H1 (cell line): Measurements from ENCODE around the gene PDK1. TPM values are rescaled to one million over a fixed set of nuclear protein-coding genes. Genes with fewer than 3 reads are reported as not detected.

ENCODE experiments used
- CTCF ChIA-PET: fragments of 300-600 bp; sonication (Branson Sonifier 250); formaldehyde crosslinking; loops from one replicate; lab custom pipeline; 2021; ENCODE audit not compliant: partially characterized antibody; lab: Charles Lee
- POLR2A ChIA-PET: fragments of 300-600 bp; sonication (Branson Sonifier 250); formaldehyde crosslinking; loops from one replicate; lab custom pipeline; 2021; ENCODE audit warnings: inconsistent platforms; ENCODE audit not compliant: partially characterized antibody; lab: Charles Lee
- DNase-seq, 2 experiments: peaks; one replicate each; pipeline versions ENCODE4 v3.0.0 to v3.0.0-alpha.2; 2010 to 2022; ENCODE audit warnings: low spot score in 2 of 2, low read depth in 1 of 2, mixed read lengths in 1 of 2
- FAIRE-seq: peaks from 2 replicates; lab custom pipeline; 2011; peaks lifted over from hg19 to GRCh38; lab: Jason Lieb, UNC
- H2AFZ ChIP-seq: 2 replicates; pipeline ENCODE4 v1.8.1; 2012; ENCODE audit warnings: low read length, inconsistent platforms
- H2AK5ac ChIP-seq: 2 replicates; pipeline ENCODE4 v1.6.1; 2013; ENCODE audit warnings: low read depth, low read length
- H2BK120ac ChIP-seq: replicated peaks from 2 replicates; pipeline ENCODE3; 2013; ENCODE audit warnings: low read depth, low read length, inconsistent platforms
- H2BK12ac ChIP-seq: 2 replicates; pipeline ENCODE4 v1.6.1; 2013; ENCODE audit warnings: low read depth, low read length
- H2BK15ac ChIP-seq: 2 replicates; pipeline ENCODE4 v1.6.1; 2013; ENCODE audit warnings: low read length
- H2BK20ac ChIP-seq: 2 replicates; pipeline ENCODE4 v1.6.1; 2013; ENCODE audit warnings: low read length
- H2BK5ac ChIP-seq: 2 replicates; pipeline ENCODE4 v1.6.1; 2013; ENCODE audit warnings: low read depth, low read length
- H3K14ac ChIP-seq: 2 replicates; pipeline ENCODE4 v1.6.1; 2013; ENCODE audit warnings: inconsistent platforms; ENCODE audit not compliant: insufficient read length
- H3K18ac ChIP-seq: 2 replicates; pipeline ENCODE4 v1.6.1; 2013; ENCODE audit warnings: low read length; ENCODE audit errors: extremely low read depth
- H3K23ac ChIP-seq: 2 replicates; pipeline ENCODE4 v1.6.1; 2013; ENCODE audit warnings: inconsistent platforms; ENCODE audit not compliant: insufficient read length
- H3K23me2 ChIP-seq: 2 replicates; pipeline ENCODE4 v1.6.1; 2013; ENCODE audit warnings: low read depth, low read length
- H3K27ac ChIP-seq: 2 replicates; pipeline ENCODE4 v1.6.1; 2011; ENCODE audit warnings: low read depth, low read length, inconsistent platforms
- H3K27me3 ChIP-seq, 4 experiments: replicated peaks in 1 of 4; 1 replicate in 1 of 4; 2 replicates in 3 of 4; pipeline versions ENCODE4 v1.6.1 to v1.8.1; 2011 to 2013; ENCODE audit warnings: low read length in 3 of 4, mild to moderate bottlenecking in 3 of 4, inconsistent platforms in 2 of 4, mixed read lengths in 2 of 4, moderate library complexity in 1 of 4; ENCODE audit not compliant: control insufficient read depth in 3 of 4, insufficient read depth in 3 of 4; ENCODE audit errors: extremely low read depth in 1 of 4
- H3K36me3 ChIP-seq, 4 experiments: 2 replicates each; pipeline versions ENCODE4 v1.6.1 to v1.8.1; 2011 to 2013; ENCODE audit warnings: mild to moderate bottlenecking in 4 of 4, low read length in 3 of 4, moderate library complexity in 2 of 4, control low read depth in 1 of 4, inconsistent platforms in 1 of 4; ENCODE audit not compliant: insufficient read depth in 4 of 4, control insufficient read depth in 2 of 4
- H3K4ac ChIP-seq: replicated peaks from 2 replicates; pipeline ENCODE3; 2013; ENCODE audit warnings: low read length, low read depth, mixed read lengths, inconsistent platforms; ENCODE audit not compliant: insufficient read length
- H3K4me1 ChIP-seq, 4 experiments: replicated peaks in 1 of 4; 1 replicate in 1 of 4; 2 replicates in 3 of 4; pipeline versions ENCODE4 v1.6.1 to v1.8.1; 2011 to 2013; ENCODE audit warnings: low read length in 3 of 4, inconsistent platforms in 2 of 4, mixed read lengths in 1 of 4; ENCODE audit not compliant: insufficient read depth in 4 of 4, control insufficient read depth in 3 of 4
- H3K4me2 ChIP-seq, 2 experiments: 2 replicates each; pipeline versions ENCODE4 v1.6.1 to v1.8.1; 2011 to 2013; ENCODE audit warnings: low read depth in 2 of 2, low read length in 2 of 2, control low read depth in 1 of 2, inconsistent platforms in 1 of 2, mild to moderate bottlenecking in 1 of 2; ENCODE audit not compliant: insufficient read depth in 1 of 2
- H3K4me3 ChIP-seq, 4 experiments: fragments of 200-600, 300-600 bp in 1 of 4; sonication (generic), shearing (Covaris generic), sonication (Bioruptor Twin) in 1 of 4; 2 replicates each; pipeline versions ENCODE4 v1.5.1 to v1.8.1; 2011 to 2016; ENCODE audit warnings: low read length in 4 of 4, low read depth in 3 of 4, control low read depth in 2 of 4, inconsistent platforms in 2 of 4, mild to moderate bottlenecking in 2 of 4, mixed read lengths in 1 of 4, moderate library complexity in 1 of 4; ENCODE audit not compliant: insufficient read depth in 2 of 4; ENCODE audit errors: extremely low read depth in 1 of 4
- H3K56ac ChIP-seq: replicated peaks from 2 replicates; pipeline ENCODE3; 2013; ENCODE audit warnings: low read depth, mild to moderate bottlenecking, mixed read lengths, low read length, inconsistent platforms; ENCODE audit not compliant: insufficient read length
- H3K79me1 ChIP-seq: 2 replicates; pipeline ENCODE4 v1.6.1; 2013; ENCODE audit warnings: low read depth, low read length, control low read depth
- H3K79me2 ChIP-seq, 2 experiments: 2 replicates each; pipeline versions ENCODE4 v1.6.1 to v1.8.1; 2012 to 2013; ENCODE audit warnings: low read length in 2 of 2, mild to moderate bottlenecking in 2 of 2, inconsistent platforms in 1 of 2; ENCODE audit not compliant: insufficient read depth in 2 of 2, control insufficient read depth in 1 of 2
- H3K9ac ChIP-seq, 4 experiments: replicated peaks in 1 of 4; 1 replicate in 1 of 4; 2 replicates in 3 of 4; pipeline versions ENCODE4 v1.6.1 to v1.8.1; 2011 to 2013; ENCODE audit warnings: low read depth in 3 of 4, low read length in 3 of 4, control low read depth in 2 of 4, mild to moderate bottlenecking in 2 of 4, moderate library complexity in 2 of 4, inconsistent platforms in 1 of 4; ENCODE audit errors: extremely low read depth in 1 of 4
- H3K9me3 ChIP-seq, 2 experiments: 2 replicates each; pipeline versions ENCODE4 v1.6.1 to v1.8.1; 2012 to 2013; ENCODE audit warnings: mild to moderate bottlenecking in 2 of 2, moderate library complexity in 2 of 2, control low read depth in 1 of 2, inconsistent platforms in 1 of 2, low read depth in 1 of 2, low read length in 1 of 2, mixed read lengths in 1 of 2; ENCODE audit not compliant: insufficient read depth in 2 of 2
- H4K20me1 ChIP-seq, 2 experiments: replicated peaks in 1 of 2; 2 replicates each; pipeline versions ENCODE3 to v1.8.1; 2011 to 2013; ENCODE audit warnings: inconsistent platforms in 2 of 2, low read length in 2 of 2, mild to moderate bottlenecking in 1 of 2; ENCODE audit not compliant: insufficient read depth in 2 of 2, control insufficient read depth in 1 of 2
- H4K5ac ChIP-seq: 2 replicates; pipeline ENCODE4 v1.6.1; 2013; ENCODE audit warnings: low read length, low read depth, mixed read lengths, inconsistent platforms; ENCODE audit not compliant: insufficient read length
- H4K8ac ChIP-seq: 2 replicates; pipeline ENCODE4 v1.8.0; 2013; ENCODE audit warnings: mild to moderate bottlenecking, moderate library complexity, low read length, inconsistent platforms; ENCODE audit not compliant: insufficient read depth; ENCODE audit errors: extremely low read depth
- H4K91ac ChIP-seq: replicated peaks from 2 replicates; pipeline ENCODE3; 2013; ENCODE audit warnings: low read length, mixed read lengths, inconsistent platforms; ENCODE audit not compliant: insufficient read length
- CBX5 ChIP-seq: fragments of 300-800, 300-1000 bp; sonication (generic); IDR thresholded peaks from 2 replicates; pipeline ENCODE4 v1.7.1; 2016; ENCODE audit warnings: antibody characterized with exemption, low read length, low read depth
- CREB1 ChIP-seq: IDR thresholded peaks from 2 replicates; pipeline ENCODE4 v1.6.1; 2012; ENCODE audit warnings: inconsistent platforms
- EGR1 ChIP-seq: IDR thresholded peaks from 2 replicates; pipeline ENCODE4 v1.6.1; 2011; ENCODE audit warnings: low read depth, low read length, borderline replicate concordance
- EP300 ChIP-seq, 2 experiments: IDR thresholded peaks; 1 replicate in 1 of 2; 2 replicates in 1 of 2; pipeline ENCODE4 v1.6.1; 2011 to 2012; ENCODE audit warnings: low read depth in 2 of 2, low read length in 2 of 2, mild to moderate bottlenecking in 2 of 2, borderline replicate concordance in 1 of 2, inconsistent platforms in 1 of 2, moderate library complexity in 1 of 2
- FOSL1 ChIP-seq: IDR thresholded peaks from 2 replicates; pipeline ENCODE4 v1.6.1; 2011; ENCODE audit warnings: mild to moderate bottlenecking, low read depth, low read length, moderate library complexity; ENCODE audit not compliant: insufficient read depth
- GTF2F1 ChIP-seq: IDR thresholded peaks from 2 replicates; pipeline ENCODE4 v1.6.1; 2012; ENCODE audit warnings: low read depth, low read length, improper control_type of control experiment, borderline replicate concordance
- NRF1 ChIP-seq: IDR thresholded peaks from 2 replicates; pipeline ENCODE4 v1.6.1; 2011; ENCODE audit warnings: mild to moderate bottlenecking, low read depth, low read length, improper control_type of control experiment
- POU5F1 ChIP-seq: IDR thresholded peaks from 2 replicates; pipeline ENCODE4 v1.6.1; 2011; ENCODE audit warnings: low read depth, mild to moderate bottlenecking, low read length, moderate library complexity
- RBBP5 ChIP-seq: IDR thresholded peaks from 2 replicates; pipeline ENCODE4 v1.7.1; 2012; ENCODE audit warnings: low read depth, mild to moderate bottlenecking, inconsistent platforms, low read length, moderate library complexity, borderline replicate concordance
- SIX5 ChIP-seq: IDR thresholded peaks from 2 replicates; pipeline ENCODE4 v1.6.1; 2011; ENCODE audit warnings: mild to moderate bottlenecking, low read depth, low read length
- ZNF274 ChIP-seq: IDR thresholded peaks from 2 replicates; pipeline ENCODE4 v1.7.0; 2012; ENCODE audit warnings: low read length, borderline replicate concordance; ENCODE audit errors: extremely low read depth
- WGBS, 2 experiments: shearing (Covaris generic) in 1 of 2; methylation state at CpG; one replicate each; pipeline versions ENCODE4 v1.1.6 to v1.1.7; 2013 to 2015; ENCODE audit warnings: low lambda C conversion rate in 2 of 2, mixed read lengths in 2 of 2, inconsistent platforms in 1 of 2, low coverage in 1 of 2, missing lambda C conversion rate in 1 of 2; ENCODE audit not compliant: insufficient replicate concordance in 2 of 2, insufficient coverage in 1 of 2, insufficient read length in 1 of 2; ENCODE audit errors: extremely low coverage in 1 of 2, missing lambda C conversion rate in 1 of 2; 5-methylcytosine and 5-hydroxymethylcytosine counted together
- polyA plus RNA-seq, 7 experiments: library from polyadenylated mRNA; depleted of rRNA in 3 of 7; stranded (reverse) in 5 of 7; unstranded in 2 of 7; fragments of >200 nt in 5 of 7; fragments of 200-250 nt in 2 of 7; gene quantifications; 1 replicate in 5 of 7; 2 replicates in 1 of 7; 4 replicates in 1 of 7; pipeline versions ENCODE4 v1.2.1 to v1.2.3, GENCODE V29; 2011 to 2013; ENCODE audit warnings: missing spikeins in 2 of 7, mixed read lengths in 2 of 7
- total RNA-seq: library from RNA; stranded (reverse); fragmentation: NEBNext Ultra II Directional; extraction: Animal tissue kit (Norgen Biotek cat#: 25700); gene quantifications from 2 replicates; pipeline ENCODE4 v1.2.1, GENCODE V29; 2021
- TF ChIP-seq, protein P1 (sequence below), 3 experiments: IDR thresholded peaks; 1 replicate in 2 of 3; 2 replicates in 1 of 3; pipeline versions ENCODE4 v1.5.1 to v1.6.1; 2011; ENCODE audit warnings: low read length in 3 of 3, mild to moderate bottlenecking in 3 of 3, inconsistent platforms in 2 of 3, low read depth in 1 of 3, moderate library complexity in 1 of 3; ENCODE audit not compliant: insufficient read depth in 1 of 3; ENCODE audit errors: control extremely low read depth in 1 of 3

PDK1 gene
- total and polyA plus RNA-seq, 2 of the 8 experiments (the other 6 are each of a cell fraction or from before 2014, with no cell fraction given) = 18.2 to 21.9 TPM

DNA sequence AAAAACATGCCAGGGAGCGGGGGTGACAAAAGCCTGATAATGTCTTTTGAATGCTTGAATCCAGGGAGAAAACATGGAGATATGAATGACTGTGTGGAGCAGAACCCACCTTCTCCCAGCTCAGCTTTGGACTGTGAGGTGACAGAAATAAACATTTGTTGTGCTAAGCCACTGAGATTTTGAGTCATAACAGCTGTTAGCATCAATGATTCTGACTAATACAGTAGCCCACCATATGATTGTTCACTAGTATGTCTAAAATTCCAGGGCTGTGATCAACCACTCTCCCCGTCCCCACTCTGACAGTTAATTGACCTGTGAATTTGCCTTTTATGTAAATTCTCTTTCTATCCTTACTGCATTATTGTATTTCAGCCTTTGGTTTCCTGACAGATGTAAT is 69.1 kb downstream of the PDK1 start:
- no peak overlapping the region for H3K14ac ChIP-seq
- no peak overlapping the region for H2AK5ac ChIP-seq
- ChIA-PET POLR2A (interaction anchor here (0.6 kb wide), 1 partner anchor 356 kb away, joined by 3 read pairs; no protein-coding TSS in a partner anchor), CTCF (interaction anchor here (2.7 kb wide), 1 partner anchor 85 kb away, joined by 8 read pairs; no protein-coding TSS in a partner anchor)
- no peaks in the 10 kb centered on the region for H3K4me1 ChIP-seq
- H3K79me1 ChIP-seq = no peaks in the 10 kb centered on the region
- DNase-seq (no peak), FAIRE-seq (no peak)
- H4K91ac ChIP-seq = no peak overlapping the region
- no peak overlapping the region for H2BK15ac ChIP-seq
- no peak overlapping the region for H2BK120ac ChIP-seq
- H3K79me2 ChIP-seq = no peaks in the 10 kb centered on the region
- H3K23ac ChIP-seq = no peak overlapping the region
- no peak overlapping the region for H3K18ac ChIP-seq
- no peaks in the 10 kb centered on the region for H4K20me1 ChIP-seq
- H3K27me3 ChIP-seq = no peaks in the 10 kb centered on the region
- peaks cover 0 to 4% (median 0%) of the 10 kb centered on the region in 4 experiments; a peak in 3 of 8 replicates for H3K36me3 ChIP-seq
- 100% methylated on average over 2 of the region's 2 CpGs; no CpG with 5 or more reads in 1 of the 2 experiments for WGBS, 2 experiments
- H3K4me2 ChIP-seq = no peak overlapping the region
- no peaks in the 10 kb centered on the region for H3K23me2 ChIP-seq
- H2AFZ ChIP-seq = no peak overlapping the region
- H3K4me3 ChIP-seq = no peak overlapping the region
- no peak overlapping the region for H3K4ac ChIP-seq
- H3K9ac ChIP-seq = no peak overlapping the region
- no peak overlapping the region for H4K8ac ChIP-seq
- no peak overlapping the region for H3K56ac ChIP-seq
- no peak overlapping the region for H2BK12ac ChIP-seq
- H2BK20ac ChIP-seq = no peak overlapping the region
- H3K9me3 ChIP-seq = peaks cover 11 to 17% of the 10 kb centered on the region in 2 experiments
- H3K27ac ChIP-seq = no peak overlapping the region
- no peak overlapping the region for H4K5ac ChIP-seq
- no peak overlapping the region for H2BK5ac ChIP-seq
- no peak for TF ChIP-seq EP300 (IDR thresholded peaks at IDR 0.05; ENCODE audit: borderline replicate concordance in 1 of 2, low read depth in 2 of 2, low read length in 2 of 2)
- TF ChIP-seq POU5F1 = no peak
- TF ChIP-seq GTF2F1 = no peak
- TF ChIP-seq, protein P1, sequence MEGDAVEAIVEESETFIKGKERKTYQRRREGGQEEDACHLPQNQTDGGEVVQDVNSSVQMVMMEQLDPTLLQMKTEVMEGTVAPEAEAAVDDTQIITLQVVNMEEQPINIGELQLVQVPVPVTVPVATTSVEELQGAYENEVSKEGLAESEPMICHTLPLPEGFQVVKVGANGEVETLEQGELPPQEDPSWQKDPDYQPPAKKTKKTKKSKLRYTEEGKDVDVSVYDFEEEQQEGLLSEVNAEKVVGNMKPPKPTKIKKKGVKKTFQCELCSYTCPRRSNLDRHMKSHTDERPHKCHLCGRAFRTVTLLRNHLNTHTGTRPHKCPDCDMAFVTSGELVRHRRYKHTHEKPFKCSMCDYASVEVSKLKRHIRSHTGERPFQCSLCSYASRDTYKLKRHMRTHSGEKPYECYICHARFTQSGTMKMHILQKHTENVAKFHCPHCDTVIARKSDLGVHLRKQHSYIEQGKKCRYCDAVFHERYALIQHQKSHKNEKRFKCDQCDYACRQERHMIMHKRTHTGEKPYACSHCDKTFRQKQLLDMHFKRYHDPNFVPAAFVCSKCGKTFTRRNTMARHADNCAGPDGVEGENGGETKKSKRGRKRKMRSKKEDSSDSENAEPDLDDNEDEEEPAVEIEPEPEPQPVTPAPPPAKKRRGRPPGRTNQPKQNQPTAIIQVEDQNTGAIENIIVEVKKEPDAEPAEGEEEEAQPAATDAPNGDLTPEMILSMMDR (IDR thresholded peaks at IDR 0.05; ENCODE audit: control extremely low read depth in 1 of 3, insufficient read depth in 1 of 3, low read depth in 1 of 3, low read length in 3 of 3) = no peak
- TF ChIP-seq CREB1 = no peak
- TF ChIP-seq CBX5 = no peak
- TF ChIP-seq SIX5 = no peak
- TF ChIP-seq NRF1 = no peak
- no peak for TF ChIP-seq RBBP5
- no peak for TF ChIP-seq ZNF274
- TF ChIP-seq FOSL1 = no peak
- no peak for TF ChIP-seq EGR1
